Sigmoid colon (tissue), 7 donors: ENCODE data around the gene ZFYVE21. TPM values are rescaled to one million over a fixed set of nuclear protein-coding genes. Genes with fewer than 3 reads are reported as not detected.

ENCODE experiments used
- DNase-seq: peaks from one replicate; pipeline ENCODE4 v3.0.0-alpha.2; 2019
- H3K27ac ChIP-seq, 4 donors: fragments of 200-600 bp; sonication (generic); one replicate each; pipeline ENCODE4 v1.5.1; 2016 to 2019; ENCODE audit warnings: mild to moderate bottlenecking in 1 of 4
- H3K27me3 ChIP-seq, 3 donors: fragments of 200-600 bp; sonication (generic); one replicate each; pipeline ENCODE4 v1.5.1; 2019; ENCODE audit warnings: mild to moderate bottlenecking in 1 of 3
- H3K36me3 ChIP-seq, 4 donors: fragments of 200-600 bp; sonication (generic); one replicate each; pipeline ENCODE4 v1.5.1; 2016 to 2019
- H3K4me1 ChIP-seq, 4 donors: fragments of 200-600 bp; sonication (generic); one replicate each; pipeline ENCODE4 v1.5.1; 2017 to 2019
- H3K4me3 ChIP-seq, 4 donors: fragments of 200-600 bp; sonication (generic); one replicate each; pipeline ENCODE4 v1.5.1; 2017 to 2019; ENCODE audit warnings: mild to moderate bottlenecking in 2 of 4, moderate library complexity in 1 of 4
- H3K9me3 ChIP-seq, 4 donors: fragments of 200-600 bp in 3 of 4; sonication (generic) in 3 of 4; one replicate each; pipeline versions ENCODE4 v1.5.1 to v1.6.1; 2013 to 2019
- CTCF ChIP-seq, 4 experiments: fragments of 450-650 bp in 3 of 4; fragments of 200-600 bp in 1 of 4; IDR thresholded peaks; one replicate each; pipeline ENCODE4 v1.5.1; 2016 to 2019; ENCODE audit warnings: antibody characterized with exemption in 4 of 4, mild to moderate bottlenecking in 3 of 4, moderate library complexity in 2 of 4
- EP300 ChIP-seq, 4 donors: sonication (generic); formaldehyde crosslinking; IDR thresholded peaks; one replicate each; pipeline ENCODE4 v1.6.1; 2017; ENCODE audit warnings: antibody characterized with exemption in 4 of 4
- POLR2A ChIP-seq, 2 donors: fragments of 450-650 bp; IDR thresholded peaks; one replicate each; pipeline ENCODE4 v1.6.1; 2016; ENCODE audit warnings: antibody characterized with exemption in 2 of 2, mild to moderate bottlenecking in 2 of 2, moderate library complexity in 2 of 2
- POLR2AphosphoS5 ChIP-seq, 4 donors: sonication (generic); formaldehyde crosslinking; IDR thresholded peaks; one replicate each; pipeline ENCODE4 v1.6.1; 2017; ENCODE audit warnings: antibody characterized with exemption in 4 of 4
- WGBS, 2 donors: extraction: QIAGEN DNeasy Blood & Tissue Kit; methylation state at CpG; one replicate each; pipeline ENCODE4 v1.1.7; 2013; 5-methylcytosine and 5-hydroxymethylcytosine counted together
- intact Hi-C: fragments of 100-400 bp; cut with DNase I; formaldehyde crosslinking; loops from one replicate; pipeline ENCODE4 v1.15.1; 2023
- polyA plus RNA-seq, 3 donors: library from polyadenylated mRNA; stranded (reverse); fragments of 200-250 nt; gene quantifications; one replicate each; pipeline ENCODE4 v1.2.3, GENCODE V29; 2013
- total RNA-seq, 4 donors: library from RNA; depleted of rRNA; stranded (reverse); fragments of >200 nt; gene quantifications; one replicate each; pipeline ENCODE4 v1.1.0, GENCODE V29; 2016
- donor health status: healthy with polysubstance abuse.
- donor health status: Bipolar disorder and iron deficiency.
- donor health status: healthy.

The ZFYVE21 gene
- total and polyA plus RNA-seq, 7 donors, result 41.7 to 106 (median 86.3) TPM

- 90 to 91% methylated on average over 10 of the region's 10 CpGs for WGBS, 2 donors
- DNase-seq, result peak; percentile 88
- Histone ChIP-seq H3K9me3 (no peaks in the 10 kb centered on the region), H3K27me3 (no peaks in the 10 kb centered on the region), H3K27ac (peak overlapping the region; percentile 50 to 92 (median 68)), H3K4me3 (no peak overlapping the region), H3K4me1 (peaks cover 0 to 35% (median 18%) of the 10 kb centered on the region in 4 donors), H3K36me3 (peaks cover 6 to 56% (median 35%) of the 10 kb centered on the region in 4 donors)
- peak in 3 of 4 donors; percentile 9 to 53 (median 23) for TF ChIP-seq POLR2AphosphoS5 (IDR thresholded peaks at IDR 0.05)
- no peak for TF ChIP-seq POLR2A (IDR thresholded peaks at IDR 0.05)
- intact Hi-C loops, result no loop called here
Observed at GRCh38 chr14:103736546-103737431, 21.2 kb downstream of the ZFYVE21 start.

GRCh38 chr14:103737432-103738045, 21.9 kb downstream of the ZFYVE21 start:
- no peak for TF ChIP-seq POLR2A (IDR thresholded peaks at IDR 0.05)
- intact Hi-C loops, result no loop called here
- WGBS, 2 donors, result 92 to 95% methylated on average over 16 of the region's 16 CpGs
- peaks cover 0 to 35% (median 18%) of the 10 kb centered on the region in 4 donors for H3K4me1 ChIP-seq
- DNase-seq, result peak; percentile 59
- no peaks in the 10 kb centered on the region for H3K9me3 ChIP-seq
- no peak overlapping the region for H3K4me3 ChIP-seq
- H3K27me3 ChIP-seq, result no peaks in the 10 kb centered on the region
- H3K36me3 ChIP-seq, result peaks cover 6 to 56% (median 29%) of the 10 kb centered on the region in 4 donors
- peak overlapping the region; percentile 50 to 92 (median 68) for H3K27ac ChIP-seq

- Histone ChIP-seq H3K27me3 (no peaks in the 10 kb centered on the region), H3K4me1 (peaks cover 0 to 35% (median 18%) of the 10 kb centered on the region in 4 donors), H3K4me3 (no peak overlapping the region), H3K36me3 (peaks cover 6 to 50% (median 24%) of the 10 kb centered on the region in 4 donors), H3K27ac (peak overlapping the region in 1 of 4 donors; percentile 92), H3K9me3 (no peaks in the 10 kb centered on the region)
- DNase-seq, result peak; percentile 38
- 88 to 89% methylated on average over 10 of the region's 10 CpGs for WGBS, 2 donors
- TF ChIP-seq EP300 (IDR thresholded peaks at IDR 0.05) (no peak), POLR2A (IDR thresholded peaks at IDR 0.05) (no peak), CTCF (IDR thresholded peaks at IDR 0.05) (no peak), POLR2AphosphoS5 (IDR thresholded peaks at IDR 0.05) (no peak)
- intact Hi-C loops, result no loop called here
Observed at GRCh38 chr14:103738166-103738565, 22.6 kb downstream of the ZFYVE21 start.

- Histone ChIP-seq H3K4me3 (no peak overlapping the region), H3K27me3 (no peaks in the 10 kb centered on the region), H3K36me3 (peaks cover 0 to 43% (median 18%) of the 10 kb centered on the region in 4 donors), H3K4me1 (peaks cover 0 to 35% (median 18%) of the 10 kb centered on the region in 4 donors), H3K9me3 (no peaks in the 10 kb centered on the region), H3K27ac (peak overlapping the region in 1 of 4 donors; percentile 92)
- 93% methylated on average over 34 of the region's 34 CpGs for WGBS, 2 donors
- intact Hi-C loops, result no loop called here
- TF ChIP-seq POLR2AphosphoS5 (IDR thresholded peaks at IDR 0.05) (no peak), CTCF (IDR thresholded peaks at IDR 0.05) (no peak), EP300 (IDR thresholded peaks at IDR 0.05) (no peak)
- DNase-seq, result peak; percentile 56
Observed at GRCh38 chr14:103738701-103739451, 23.3 kb downstream of the ZFYVE21 start.

- Histone ChIP-seq H3K4me3 (no peak overlapping the region), H3K27ac (peak overlapping the region in 1 of 4 donors; percentile 3), H3K36me3 (peaks cover 0 to 38% (median 12%) of the 10 kb centered on the region in 4 donors), H3K9me3 (no peaks in the 10 kb centered on the region), H3K4me1 (peaks cover 0 to 34% (median 18%) of the 10 kb centered on the region in 4 donors), H3K27me3 (no peaks in the 10 kb centered on the region)
- 95 to 96% methylated on average over 6 of the region's 6 CpGs for WGBS, 2 donors
- peak; percentile 45 for DNase-seq
- TF ChIP-seq POLR2A (IDR thresholded peaks at IDR 0.05) (no peak), CTCF (IDR thresholded peaks at IDR 0.05) (no peak), EP300 (IDR thresholded peaks at IDR 0.05) (no peak)
- intact Hi-C loops, result no loop called here
Observed at GRCh38 chr14:103739466-103739792, 23.8 kb downstream of the ZFYVE21 start.
